Activated CD4-positive, alpha-beta T cell treated with anti-CD3 and anti-CD28 coated beads for 4 hours (primary cell): ENCODE data around the gene ZEB2.

ENCODE experiments used
- DNase-seq, 2 donors: peaks; one replicate each; pipeline ENCODE4 v3.0.0-alpha.2; 2020

Gene ZEB2

GRCh38 chr2:144412709-144413108, 107.2 kb downstream of the ZEB2 start:
- no peak for DNase-seq

GRCh38 chr2:144411473-144411872, 108.4 kb downstream of the ZEB2 start:
- DNase-seq, result no peak

- DNase-seq, result no peak
Observed at GRCh38 chr2:144409241-144409640, 110.7 kb downstream of the ZEB2 start.

- DNase-seq, result no peak
Observed at GRCh38 chr2:144407262-144407661, 112.7 kb downstream of the ZEB2 start.

- DNase-seq, result no peak
Observed at GRCh38 chr2:144405982-144406788, 113.7 kb downstream of the ZEB2 start.

- DNase-seq, result no peak
Observed at GRCh38 chr2:144405321-144405720, 114.6 kb downstream of the ZEB2 start.

GRCh38 chr2:144404586-144405314, 115.2 kb downstream of the ZEB2 start:
- DNase-seq, result no peak

GRCh38 chr2:144403933-144404332, 116.0 kb downstream of the ZEB2 start:
- no peak for DNase-seq

GRCh38 chr2:144402251-144402650, 117.7 kb downstream of the ZEB2 start:
- no peak for DNase-seq

GRCh38 chr2:144401036-144401435, 118.9 kb downstream of the ZEB2 start:
- DNase-seq, result no peak

- DNase-seq, result no peak
Observed at GRCh38 chr2:144396318-144396717, 123.6 kb downstream of the ZEB2 start.

- no peak for DNase-seq
Observed at GRCh38 chr2:144390424-144391020, 129.4 kb downstream of the ZEB2 start.

GRCh38 chr2:144389930-144390311, 130.0 kb downstream of the ZEB2 start:
- DNase-seq, result no peak

GRCh38 chr2:144389151-144389929, 130.6 kb downstream of the ZEB2 start:
- no peak for DNase-seq

GRCh38 chr2:144385381-144385780, 134.5 kb downstream of the ZEB2 start:
- no peak for DNase-seq

GRCh38 chr2:144383571-144384100, 136.3 kb downstream of the ZEB2 start:
- DNase-seq, result no peak

- no peak for DNase-seq
Observed at GRCh38 chr2:144382849-144383248, 137.1 kb downstream of the ZEB2 start.

GRCh38 chr2:144381716-144382115, 138.2 kb downstream of the ZEB2 start:
- no peak for DNase-seq

- DNase-seq, result no peak
Observed at GRCh38 chr2:144379851-144380311, 140.0 kb downstream of the ZEB2 start.

GRCh38 chr2:144378551-144378950, 141.4 kb downstream of the ZEB2 start:
- DNase-seq, result no peak

- no peak for DNase-seq
Observed at GRCh38 chr2:144377914-144378313, 142.0 kb downstream of the ZEB2 start.

GRCh38 chr2:144376926-144377325, 143.0 kb downstream of the ZEB2 start:
- DNase-seq, result no peak

- DNase-seq, result no peak
Observed at GRCh38 chr2:144376460-144376859, 143.5 kb downstream of the ZEB2 start.
